PFSK-1 (cell line): ENCODE results near the gene DNAL1.

ENCODE experiments used
- FOXP2 ChIP-seq: optimal IDR thresholded peaks from 2 replicates; pipeline ENCODE3; 2011; ENCODE audit warnings: borderline replicate concordance, control low read depth, inconsistent platforms; ENCODE audit not compliant: insufficient read depth; ENCODE audit errors: extremely low read length, extremely low read depth
- POLR2AphosphoS5 ChIP-seq: IDR thresholded peaks from 2 replicates; pipeline ENCODE4 v1.6.1; 2012; ENCODE audit warnings: low read depth, mild to moderate bottlenecking, control low read depth, low read length, moderate library complexity
- SIN3A ChIP-seq: IDR thresholded peaks from 2 replicates; pipeline ENCODE4 v1.6.1; 2012; ENCODE audit warnings: mild to moderate bottlenecking, low read length, moderate library complexity, borderline replicate concordance; ENCODE audit not compliant: insufficient read depth
- TAF1 ChIP-seq: IDR thresholded peaks from 2 replicates; pipeline ENCODE4 v1.6.1; 2012; ENCODE audit warnings: low read length, control low read depth, borderline replicate concordance; ENCODE audit not compliant: insufficient read depth
- TF ChIP-seq, protein P1 (sequence below), 2 experiments: IDR thresholded peaks; 2 replicates each; pipeline versions ENCODE4 v1.6.1 to v1.8.0; 2011 to 2012; ENCODE audit warnings: low read depth in 2 of 2, low read length in 2 of 2, control low read depth in 1 of 2, inconsistent platforms in 1 of 2, mild to moderate bottlenecking in 1 of 2, moderate library complexity in 1 of 2; ENCODE audit not compliant: insufficient read depth in 1 of 2

Gene DNAL1

DNA sequence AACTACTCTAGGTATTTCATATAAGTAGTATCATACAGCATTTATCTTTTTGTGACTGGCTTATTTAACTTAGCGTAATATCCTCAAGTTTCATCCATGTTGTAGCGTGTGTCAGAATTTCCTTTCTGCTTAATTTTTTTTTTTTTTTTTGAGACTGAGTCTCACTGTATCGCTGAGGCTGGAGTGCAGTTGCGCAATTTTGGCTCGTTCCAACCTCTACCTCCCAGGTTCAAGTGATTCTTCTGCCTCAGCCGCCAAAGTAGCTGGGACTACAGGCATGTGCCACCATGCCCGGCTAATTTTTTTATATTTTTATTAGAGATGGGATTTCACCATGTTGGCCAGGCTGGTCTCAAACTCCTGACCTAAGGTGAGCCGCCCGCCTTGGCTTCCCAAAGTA is 40.5 kb downstream of the DNAL1 start:
- TF ChIP-seq FOXP2 (no peak), POLR2AphosphoS5 (no peak), SIN3A (no peak), TAF1 (no peak)
- TF ChIP-seq, protein P1, sequence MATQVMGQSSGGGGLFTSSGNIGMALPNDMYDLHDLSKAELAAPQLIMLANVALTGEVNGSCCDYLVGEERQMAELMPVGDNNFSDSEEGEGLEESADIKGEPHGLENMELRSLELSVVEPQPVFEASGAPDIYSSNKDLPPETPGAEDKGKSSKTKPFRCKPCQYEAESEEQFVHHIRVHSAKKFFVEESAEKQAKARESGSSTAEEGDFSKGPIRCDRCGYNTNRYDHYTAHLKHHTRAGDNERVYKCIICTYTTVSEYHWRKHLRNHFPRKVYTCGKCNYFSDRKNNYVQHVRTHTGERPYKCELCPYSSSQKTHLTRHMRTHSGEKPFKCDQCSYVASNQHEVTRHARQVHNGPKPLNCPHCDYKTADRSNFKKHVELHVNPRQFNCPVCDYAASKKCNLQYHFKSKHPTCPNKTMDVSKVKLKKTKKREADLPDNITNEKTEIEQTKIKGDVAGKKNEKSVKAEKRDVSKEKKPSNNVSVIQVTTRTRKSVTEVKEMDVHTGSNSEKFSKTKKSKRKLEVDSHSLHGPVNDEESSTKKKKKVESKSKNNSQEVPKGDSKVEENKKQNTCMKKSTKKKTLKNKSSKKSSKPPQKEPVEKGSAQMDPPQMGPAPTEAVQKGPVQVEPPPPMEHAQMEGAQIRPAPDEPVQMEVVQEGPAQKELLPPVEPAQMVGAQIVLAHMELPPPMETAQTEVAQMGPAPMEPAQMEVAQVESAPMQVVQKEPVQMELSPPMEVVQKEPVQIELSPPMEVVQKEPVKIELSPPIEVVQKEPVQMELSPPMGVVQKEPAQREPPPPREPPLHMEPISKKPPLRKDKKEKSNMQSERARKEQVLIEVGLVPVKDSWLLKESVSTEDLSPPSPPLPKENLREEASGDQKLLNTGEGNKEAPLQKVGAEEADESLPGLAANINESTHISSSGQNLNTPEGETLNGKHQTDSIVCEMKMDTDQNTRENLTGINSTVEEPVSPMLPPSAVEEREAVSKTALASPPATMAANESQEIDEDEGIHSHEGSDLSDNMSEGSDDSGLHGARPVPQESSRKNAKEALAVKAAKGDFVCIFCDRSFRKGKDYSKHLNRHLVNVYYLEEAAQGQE (IDR thresholded peaks at IDR 0.05; ENCODE audit: insufficient read depth in 1 of 2, low read depth in 2 of 2, low read length in 2 of 2), result no peak

DNA sequence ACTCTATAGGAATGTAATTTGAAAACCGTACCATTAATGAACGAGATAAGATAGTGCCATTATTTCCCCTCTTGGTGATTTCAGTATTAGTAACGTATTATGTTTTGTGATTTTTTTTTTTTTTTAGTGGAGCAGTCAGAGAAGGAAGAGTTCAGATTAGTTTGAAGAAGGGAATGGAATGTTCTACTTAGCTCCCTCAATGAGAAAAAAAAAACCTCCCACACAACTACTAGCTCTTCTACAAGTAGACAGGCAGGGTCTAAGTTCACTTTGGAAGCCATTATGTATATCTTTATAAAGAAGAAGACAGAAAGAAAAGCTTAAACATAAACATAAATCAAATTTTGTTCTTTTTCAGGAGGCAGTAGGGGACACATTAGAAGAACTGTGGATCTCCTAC is 42.1 kb downstream of the DNAL1 start:
- TF ChIP-seq POLR2AphosphoS5 (no peak), FOXP2 (no peak), TAF1 (no peak), SIN3A (no peak)
- TF ChIP-seq, protein P1 (IDR thresholded peaks at IDR 0.05; ENCODE audit: insufficient read depth in 1 of 2, low read depth in 2 of 2, low read length in 2 of 2), result no peak

DNA sequence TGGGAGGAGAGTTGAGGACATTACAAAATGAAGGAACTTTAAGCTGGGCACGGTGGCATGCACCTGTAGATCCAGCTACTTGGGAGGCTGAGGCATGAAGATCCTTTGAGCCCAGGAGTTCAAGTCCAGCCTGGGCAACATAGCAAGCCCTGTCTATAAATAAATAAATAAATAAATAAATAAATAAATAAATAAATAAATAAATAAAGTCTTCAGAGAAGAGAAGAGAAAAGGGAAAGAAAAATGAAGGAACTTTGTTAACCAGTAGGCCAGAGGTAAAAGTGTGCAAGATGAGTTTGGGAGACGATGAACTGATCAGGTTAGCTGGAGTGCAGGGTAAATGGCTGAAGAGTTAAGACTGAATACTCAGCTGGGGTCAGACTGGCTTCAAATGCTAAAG is 49.3 kb downstream of the DNAL1 start:
- TF ChIP-seq SIN3A (no peak), TAF1 (no peak), POLR2AphosphoS5 (no peak), FOXP2 (no peak)
- TF ChIP-seq, protein P1 (IDR thresholded peaks at IDR 0.05; ENCODE audit: insufficient read depth in 1 of 2, low read depth in 2 of 2, low read length in 2 of 2), result no peak

DNA sequence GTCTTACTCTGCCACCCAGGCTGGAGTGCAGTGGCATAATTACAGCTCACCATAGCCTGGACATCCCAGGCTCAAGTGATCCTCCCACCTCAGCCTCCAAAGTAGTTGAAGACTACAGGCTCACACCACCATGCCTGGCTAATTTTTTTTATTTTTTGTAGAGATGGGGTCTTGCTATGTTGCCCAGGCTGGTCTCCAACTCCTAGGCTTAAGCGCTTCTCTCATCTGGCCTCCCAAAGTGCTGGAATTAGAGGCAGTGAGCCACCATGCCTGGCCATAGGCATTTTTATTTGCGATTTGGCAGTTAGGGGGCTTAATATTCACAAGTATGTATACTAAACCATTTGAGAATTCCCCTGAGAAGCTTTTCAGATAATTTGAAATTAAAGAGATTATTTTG is 50.3 kb downstream of the DNAL1 start:
- no peak for TF ChIP-seq FOXP2
- TF ChIP-seq, protein P1 (IDR thresholded peaks at IDR 0.05; ENCODE audit: insufficient read depth in 1 of 2, low read depth in 2 of 2, low read length in 2 of 2), result no peak
- TF ChIP-seq SIN3A, result no peak

DNA sequence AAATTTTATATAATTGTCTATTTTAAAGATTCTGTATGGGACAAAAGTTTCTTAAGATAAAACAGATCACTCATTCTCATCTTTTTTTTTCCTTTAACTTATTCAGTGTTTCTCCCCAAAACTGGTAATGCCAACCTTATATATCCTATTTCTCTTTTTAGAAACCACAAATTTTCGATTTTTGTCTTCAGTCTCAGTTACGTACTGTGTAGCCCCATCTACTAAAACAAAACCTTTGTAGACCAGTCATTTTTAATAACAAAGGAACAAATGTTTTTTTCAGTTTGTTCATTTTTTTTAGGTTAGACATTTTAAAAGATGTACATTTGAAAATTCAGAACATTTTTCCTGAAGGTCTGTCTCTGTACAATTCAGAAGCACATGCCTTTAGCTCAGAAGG is 51.2 kb downstream of the DNAL1 start:
- TF ChIP-seq, protein P1 (IDR thresholded peaks at IDR 0.05; ENCODE audit: insufficient read depth in 1 of 2, low read depth in 2 of 2, low read length in 2 of 2), result no peak
- TF ChIP-seq TAF1 (no peak), SIN3A (no peak), POLR2AphosphoS5 (no peak), FOXP2 (no peak)
